ENCODE data around the gene ATP8B3.

ATP8B3 gene

GRCh38 chr19:1851654-1852580, 39.8 kb upstream of the ATP8B3 start:
- DNase-seq: no peak

- peak; percentile 42 for DNase-seq
Measured at GRCh38 chr19:1850809-1851653, 39.0 kb upstream of the ATP8B3 start.

GRCh38 chr19:1849886-1850398, 37.9 kb upstream of the ATP8B3 start:
- no peak for DNase-seq

GRCh38 chr19:1849132-1849474, 37.0 kb upstream of the ATP8B3 start:
- DNase-seq: no peak

- DNase-seq: peak; percentile 93
Measured at GRCh38 chr19:1848399-1849131, 36.5 kb upstream of the ATP8B3 start, which contains the start of gene REXO1. Gene REXO1, minus strand, starts transcription at chr19:1848483. Its CDS starts 125 bp downstream, at chr19:1848358.

GRCh38 chr19:1847684-1848398, 35.8 kb upstream of the ATP8B3 start:
- DNase-seq: peak; percentile 51

GRCh38 chr19:1847348-1847683, 35.2 kb upstream of the ATP8B3 start:
- DNase-seq: no peak

- DNase-seq: no peak
Measured at GRCh38 chr19:1846517-1847204, 34.6 kb upstream of the ATP8B3 start.

GRCh38 chr19:1845642-1846041, 33.6 kb upstream of the ATP8B3 start:
- no peak for DNase-seq

GRCh38 chr19:1845125-1845515, 33.0 kb upstream of the ATP8B3 start:
- DNase-seq: no peak

- no peak for DNase-seq
Measured at GRCh38 chr19:1844513-1845124, 32.5 kb upstream of the ATP8B3 start.

- no peak for DNase-seq
Measured at GRCh38 chr19:1843646-1844394, 31.7 kb upstream of the ATP8B3 start.

- no peak for DNase-seq
Measured at GRCh38 chr19:1843116-1843515, 31.0 kb upstream of the ATP8B3 start.

GRCh38 chr19:1841209-1841924, 29.3 kb upstream of the ATP8B3 start:
- DNase-seq: no peak

GRCh38 chr19:1840541-1841115, 28.6 kb upstream of the ATP8B3 start:
- no peak for DNase-seq

- no peak for DNase-seq
Measured at GRCh38 chr19:1839658-1840540, 27.8 kb upstream of the ATP8B3 start.

- peak; percentile 44 for DNase-seq
Measured at GRCh38 chr19:1837625-1838105, 25.6 kb upstream of the ATP8B3 start.

GRCh38 chr19:1837222-1837565, 25.1 kb upstream of the ATP8B3 start:
- DNase-seq: no peak

Measured in DMS53 (cell line).